CD14-positive monocyte (primary cell): ENCODE measurements around the gene C9orf85. TPM values are rescaled to one million over a fixed set of nuclear protein-coding genes. Genes with fewer than 3 reads are reported as not detected.

Experiments used
- DNase-seq, 3 donors: peaks; one replicate each; pipeline ENCODE4 v3.0.0-alpha.2; 2011 to 2022
- H2AFZ ChIP-seq: 2 replicates; pipeline ENCODE4 v1.6.0; 2012; ENCODE audit warnings: mild to moderate bottlenecking, low read depth, low read length, inconsistent platforms; ENCODE audit not compliant: insufficient read depth, poor library complexity, severe bottlenecking
- H3K27ac ChIP-seq, 2 donors: 1 replicate in 1 of 2; 2 replicates in 1 of 2; pipeline ENCODE4 v1.5.1; 2012 to 2013; ENCODE audit warnings: low read length in 2 of 2, control low read depth in 1 of 2, inconsistent platforms in 1 of 2, low read depth in 1 of 2, mild to moderate bottlenecking in 1 of 2
- H3K27me3 ChIP-seq, 2 donors: one replicate each; pipeline versions ENCODE4 v1.6.0 to v1.6.1; 2011 to 2013; ENCODE audit warnings: low read length in 2 of 2; ENCODE audit not compliant: control insufficient read depth in 2 of 2, insufficient read depth in 2 of 2
- H3K36me3 ChIP-seq, 2 donors: replicated peaks in 1 of 2; 1 replicate in 1 of 2; 2 replicates in 1 of 2; pipeline versions ENCODE4 v1.5.1 to v1.6.1; 2012 to 2013; ENCODE audit warnings: low read length in 2 of 2, control low read depth in 1 of 2, inconsistent platforms in 1 of 2, mild to moderate bottlenecking in 1 of 2; ENCODE audit not compliant: insufficient read depth in 2 of 2, control insufficient read depth in 1 of 2
- H3K4me1 ChIP-seq, 2 donors: 1 replicate in 1 of 2; 2 replicates in 1 of 2; pipeline versions ENCODE4 v1.5.1 to v1.6.1; 2012 to 2013; ENCODE audit warnings: low read length in 2 of 2, control low read depth in 1 of 2, inconsistent platforms in 1 of 2, mild to moderate bottlenecking in 1 of 2, moderate library complexity in 1 of 2; ENCODE audit not compliant: insufficient read depth in 2 of 2, control insufficient read depth in 1 of 2
- H3K4me2 ChIP-seq: replicated peaks from 2 replicates; pipeline ENCODE3; 2012; ENCODE audit warnings: low read length, moderate library complexity, mild to moderate bottlenecking; ENCODE audit not compliant: poor library complexity, severe bottlenecking; ENCODE audit errors: extremely low read depth
- H3K4me3 ChIP-seq, 3 experiments: fragments of 200-600 bp in 1 of 3; sonication (generic) in 1 of 3; replicated peaks in 1 of 3; 1 replicate in 2 of 3; 2 replicates in 1 of 3; pipeline ENCODE4 v1.5.1; 2011 to 2013; ENCODE audit warnings: low read length in 3 of 3, mild to moderate bottlenecking in 3 of 3, control low read depth in 2 of 3, low read depth in 2 of 3, inconsistent platforms in 1 of 3, moderate library complexity in 1 of 3
- H3K79me2 ChIP-seq: 2 replicates; pipeline ENCODE4 v1.6.0; 2012; ENCODE audit warnings: mild to moderate bottlenecking, control low read depth, inconsistent platforms, low read length, moderate library complexity; ENCODE audit not compliant: insufficient read depth
- H3K9ac ChIP-seq: 2 replicates; pipeline ENCODE4 v1.6.0; 2017; ENCODE audit warnings: low read length, mild to moderate bottlenecking; ENCODE audit not compliant: insufficient read depth, poor library complexity, severe bottlenecking
- H3K9me3 ChIP-seq, 2 donors: replicated peaks in 1 of 2; 1 replicate in 1 of 2; 2 replicates in 1 of 2; pipeline versions ENCODE4 v1.5.1 to v1.6.1; 2012 to 2013; ENCODE audit warnings: low read length in 2 of 2, control low read depth in 1 of 2; ENCODE audit not compliant: control insufficient read depth in 1 of 2, insufficient read depth in 1 of 2
- H4K20me1 ChIP-seq: 2 replicates; pipeline ENCODE4 v1.6.0; 2012; ENCODE audit warnings: mild to moderate bottlenecking, low read length, control low read depth, moderate library complexity; ENCODE audit not compliant: insufficient read depth
- H3K27ac Mint-ChIP-seq, 7 donors: one replicate each; pipeline ENCODE4 v1.8.0; 2020; ENCODE audit warnings: mild to moderate bottlenecking in 7 of 7, mixed read lengths in 7 of 7, moderate library complexity in 6 of 7, inconsistent platforms in 2 of 7
- H3K27me3 Mint-ChIP-seq, 3 donors: one replicate each; pipeline ENCODE4 v1.8.0; 2021 to 2022; ENCODE audit warnings: low read depth in 3 of 3, mild to moderate bottlenecking in 3 of 3, mixed read lengths in 3 of 3, moderate library complexity in 3 of 3, inconsistent platforms in 1 of 3
- H3K36me3 Mint-ChIP-seq, 2 donors: one replicate each; pipeline ENCODE4 v1.8.0; 2020; ENCODE audit warnings: mixed read lengths in 2 of 2, inconsistent platforms in 1 of 2, mild to moderate bottlenecking in 1 of 2
- H3K4me1 Mint-ChIP-seq: one replicate; pipeline ENCODE4 v1.8.0; 2020; ENCODE audit warnings: mild to moderate bottlenecking, mixed read lengths
- H3K4me3 Mint-ChIP-seq, 2 donors: one replicate each; pipeline ENCODE4 v1.8.0; 2020; ENCODE audit warnings: mild to moderate bottlenecking in 2 of 2, mixed read lengths in 2 of 2, moderate library complexity in 1 of 2
- H3K9me3 Mint-ChIP-seq, 7 donors: one replicate each; pipeline ENCODE4 v1.8.0; 2020 to 2022; ENCODE audit warnings: mixed read lengths in 7 of 7, mild to moderate bottlenecking in 6 of 7, moderate library complexity in 6 of 7, inconsistent platforms in 2 of 7
- CTCF ChIP-seq: fragments of 200-600 bp; IDR thresholded peaks from one replicate; pipeline ENCODE4 v1.8.0; 2022; ENCODE audit warnings: antibody characterized with exemption, mild to moderate bottlenecking
- WGBS: methylation state at CpG from one replicate; pipeline ENCODE4 v1.1.5; 2013; ENCODE audit warnings: missing lambda C conversion rate; ENCODE audit not compliant: insufficient coverage; 5-methylcytosine and 5-hydroxymethylcytosine counted together
- intact Hi-C, 2 donors: fragments of 100-400 bp; cut with micrococcal nuclease; formaldehyde crosslinking; loops; one replicate each; pipeline versions ENCODE4 v1.15.0 to v1.15.1; 2023
- polyA plus RNA-seq, 3 donors: library from polyadenylated mRNA; depleted of rRNA in 1 of 3; unstranded in 2 of 3; stranded (reverse) in 1 of 3; fragments of 300-500 nt in 2 of 3; fragments of >200 nt in 1 of 3; fragmentation: Illumina TruSeq in 2 of 3; gene quantifications; 1 replicate in 2 of 3; 2 replicates in 1 of 3; pipeline ENCODE4 v1.2.3, GENCODE V29; 2012 to 2021

The C9orf85 gene
- polyA plus RNA-seq, 3 donors: 4.5 to 6.4 (median 5.4) TPM

GRCh38 chr9:71986900-71987299 is 75.5 kb downstream of the C9orf85 start:
- Mint-ChIP-seq H3K9me3 (peaks cover 0 to 2% (median 0%) of the 10 kb centered on the region in 7 donors), H3K4me1 (no peaks in the 10 kb centered on the region), H3K36me3 (peaks cover 2 to 7% of the 10 kb centered on the region in 2 donors), H3K4me3 (no peak overlapping the region), H3K27me3 (no peaks in the 10 kb centered on the region), H3K27ac (no peak overlapping the region)
- no peaks in the 10 kb centered on the region for H3K79me2 ChIP-seq
- no peak overlapping the region for H2AFZ ChIP-seq
- no peak for DNase-seq
- no peak overlapping the region for H3K9ac ChIP-seq
- H3K9me3 ChIP-seq: no peaks in the 10 kb centered on the region
- H3K4me1 ChIP-seq: no peaks in the 10 kb centered on the region
- no peak overlapping the region for H3K4me2 ChIP-seq
- H3K27ac ChIP-seq: no peak overlapping the region
- H3K27me3 ChIP-seq: no peaks in the 10 kb centered on the region
- H3K4me3 ChIP-seq: no peak overlapping the region
- WGBS: 96% methylated on average over 3 of the region's 3 CpGs
- TF ChIP-seq CTCF: no peak
- peaks cover 0 to 2% of the 10 kb centered on the region in 2 donors for H3K36me3 ChIP-seq
- intact Hi-C loops: no loop called here
- no peaks in the 10 kb centered on the region for H4K20me1 ChIP-seq

DNA sequence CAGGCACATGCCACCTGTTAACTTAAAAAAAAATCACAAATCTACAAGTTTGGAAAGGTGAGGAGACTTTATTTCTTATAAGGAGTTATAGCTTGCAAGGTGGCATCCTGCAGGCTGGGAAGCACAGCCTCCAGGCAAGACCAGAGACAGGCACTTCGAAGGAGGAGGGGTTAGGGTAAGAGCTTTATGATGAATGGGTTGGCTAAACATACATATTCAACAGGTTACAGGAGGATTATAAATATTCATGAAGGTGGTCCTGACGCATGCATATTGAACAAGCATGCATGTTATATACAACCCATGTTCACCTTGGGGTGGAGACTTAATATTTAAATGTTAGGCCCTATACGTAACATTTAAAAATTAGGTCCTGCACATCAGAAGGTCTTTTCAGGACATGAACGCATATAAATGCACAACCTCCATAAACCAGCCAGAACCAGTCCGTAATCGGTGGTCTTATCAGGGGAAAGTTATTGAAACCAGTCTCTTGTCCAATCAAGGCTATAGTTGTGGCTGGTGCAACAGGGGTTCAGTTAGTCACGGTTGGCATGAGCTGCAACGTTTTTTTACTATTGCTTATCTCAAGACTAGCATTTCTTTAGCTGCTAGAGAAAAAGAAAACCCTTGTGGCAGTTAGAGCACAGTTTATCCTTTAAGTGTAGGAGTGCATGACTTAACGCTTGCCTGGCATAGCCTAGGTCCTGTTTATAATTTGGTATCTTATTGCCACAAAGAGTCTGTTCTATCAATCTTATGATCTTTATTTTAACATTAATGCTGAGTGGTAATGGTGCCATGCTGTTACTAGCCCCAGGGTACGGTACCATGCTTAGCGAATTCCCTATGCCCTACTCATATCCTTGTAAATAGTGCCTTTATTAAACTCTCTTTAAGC is 76.3 kb downstream of the C9orf85 start:
- Mint-ChIP-seq H3K36me3 (peaks cover 2 to 5% of the 10 kb centered on the region in 2 donors), H3K27me3 (no peaks in the 10 kb centered on the region), H3K27ac (no peak overlapping the region), H3K4me3 (no peak overlapping the region), H3K9me3 (peaks cover 0 to 2% (median 0%) of the 10 kb centered on the region in 7 donors), H3K4me1 (peaks cover under 1% of the 10 kb centered on the region)
- Histone ChIP-seq H3K27ac (no peak overlapping the region), H2AFZ (no peak overlapping the region), H3K79me2 (no peaks in the 10 kb centered on the region), H3K27me3 (no peaks in the 10 kb centered on the region), H3K9ac (no peak overlapping the region), H3K4me2 (no peak overlapping the region), H3K4me3 (no peak overlapping the region), H3K4me1 (no peaks in the 10 kb centered on the region), H4K20me1 (no peaks in the 10 kb centered on the region), H3K36me3 (peaks cover 0 to 2% of the 10 kb centered on the region in 2 donors), H3K9me3 (no peaks in the 10 kb centered on the region)
- intact Hi-C loops: no loop called here
- DNase-seq: no peak
- no peak for TF ChIP-seq CTCF
- 38% methylated on average over 2 of the region's 11 CpGs for WGBS
